Retinal pigment epithelial cell (primary cell): ENCODE data around the gene ELP1.

Experiments
- DNase-seq: peaks from one replicate; pipeline ENCODE4 v3.0.0-alpha.2; 2010; ENCODE audit warnings: low read depth
- H3K4me3 ChIP-seq: 2 replicates; pipeline ENCODE4 v1.5.1; 2011; ENCODE audit warnings: mild to moderate bottlenecking, low read length, control low read depth, moderate library complexity
- CTCF ChIP-seq: conservative IDR thresholded peaks from 2 replicates; pipeline ENCODE4 v1.5.1; 2011; ENCODE audit warnings: low read depth, low read length, control low read depth, inconsistent platforms

ELP1 gene

GRCh38 chr9:108838017-108838416, 95.9 kb downstream of the ELP1 start:
- no peak for TF ChIP-seq CTCF
- no peak overlapping the region for H3K4me3 ChIP-seq
- DNase-seq, result no peak

GRCh38 chr9:108837530-108837929, 96.4 kb downstream of the ELP1 start:
- H3K4me3 ChIP-seq, result no peak overlapping the region
- TF ChIP-seq CTCF, result no peak
- DNase-seq, result no peak

- no peak overlapping the region for H3K4me3 ChIP-seq
- peak; percentile 69 for DNase-seq
- TF ChIP-seq CTCF, result no peak
Measured at GRCh38 chr9:108836781-108837180, 97.1 kb downstream of the ELP1 start.

GRCh38 chr9:108836319-108836718, 97.6 kb downstream of the ELP1 start:
- TF ChIP-seq CTCF, result no peak
- DNase-seq, result no peak

GRCh38 chr9:108835831-108836230, 98.1 kb downstream of the ELP1 start:
- no peak for DNase-seq
- no peak overlapping the region for H3K4me3 ChIP-seq
- TF ChIP-seq CTCF, result no peak

More at GRCh38 chr9:108836319-108836718, 97.6 kb downstream of the ELP1 start:
- no peak overlapping the region for H3K4me3 ChIP-seq

GRCh38 chr9:108834959-108835665, 98.8 kb downstream of the ELP1 start:
- no peak overlapping the region for H3K4me3 ChIP-seq
- no peak for DNase-seq
- no peak for TF ChIP-seq CTCF

GRCh38 chr9:108832179-108832500, 101.8 kb downstream of the ELP1 start:
- no peak for TF ChIP-seq CTCF
- DNase-seq, result no peak
- H3K4me3 ChIP-seq, result no peak overlapping the region
